OCI-LY7 (cell line): ENCODE data around the gene CLGN. TPM values are rescaled to one million over a fixed set of nuclear protein-coding genes. Genes with fewer than 3 reads are reported as not detected.

Experiments
- BruUV-seq: library from RNA; stranded (reverse); fragments of 400-500 nt; replicated peaks from 2 replicates; lab custom pipeline; 2021; lab: Mats Ljungman, UMichigan
- CTCF ChIA-PET: fragments of 300-600 bp; sonication (Branson Sonifier 250); formaldehyde crosslinking; loops from one replicate; lab custom pipeline; 2022; ENCODE audit warnings: antibody characterized with exemption; ENCODE audit not compliant: unreplicated experiment; lab: Charles Lee
- POLR2A ChIA-PET: fragments of 300-600 bp; sonication (Branson Sonifier 250); formaldehyde crosslinking; loops from one replicate; lab custom pipeline; 2022; ENCODE audit warnings: antibody characterized with exemption; lab: Charles Lee
- DNase-seq: peaks from one replicate; pipeline ENCODE4 v3.0.0-alpha.2; 2015; ENCODE audit warnings: low spot score
- H2AFZ ChIP-seq: fragments of 200-600 bp; sonication (generic), shearing (Covaris generic); 2 replicates; pipeline ENCODE4 v1.6.1; 2014; ENCODE audit warnings: mild to moderate bottlenecking, antibody characterized with exemption, low read length, moderate library complexity
- H3K27ac ChIP-seq: fragments of 200-600 bp; sonication (generic); 2 replicates; pipeline ENCODE4 v1.5.1; 2014; ENCODE audit warnings: mixed run types, low read depth, mild to moderate bottlenecking, moderate library complexity, low read length, inconsistent platforms; ENCODE audit not compliant: poor library complexity, severe bottlenecking
- H3K36me3 ChIP-seq: fragments of 200-600 bp; sonication (generic); 2 replicates; pipeline ENCODE4 v1.6.1; 2014; ENCODE audit warnings: mild to moderate bottlenecking, antibody characterized with exemption, low read length, moderate library complexity, mixed read lengths; ENCODE audit not compliant: insufficient read depth
- H3K4me1 ChIP-seq: fragments of 200-600 bp; sonication (generic); 2 replicates; pipeline ENCODE4 v1.5.1; 2014; ENCODE audit warnings: mild to moderate bottlenecking, low read length; ENCODE audit not compliant: insufficient read depth, poor library complexity, severe bottlenecking
- H3K4me2 ChIP-seq: fragments of 200-600 bp; sonication (generic); 2 replicates; pipeline ENCODE4 v1.6.1; 2014; ENCODE audit warnings: mild to moderate bottlenecking, low read length
- H3K4me3 ChIP-seq: fragments of 200-600 bp; sonication (generic); 2 replicates; pipeline ENCODE4 v1.5.1; 2014; ENCODE audit warnings: mild to moderate bottlenecking, low read depth, low read length; ENCODE audit not compliant: poor library complexity, severe bottlenecking
- H3K79me2 ChIP-seq: fragments of 200-600 bp; sonication (generic); 2 replicates; pipeline ENCODE4 v1.6.1; 2016; ENCODE audit warnings: low read depth, mild to moderate bottlenecking, low read length, moderate library complexity, mixed read lengths; ENCODE audit not compliant: insufficient read depth
- H3K9me2 ChIP-seq: fragments of 200-600 bp; sonication (generic); 2 replicates; pipeline ENCODE4 v1.6.1; 2016; ENCODE audit warnings: mild to moderate bottlenecking, low read length, mixed read lengths; ENCODE audit not compliant: insufficient read depth
- H3K9me3 ChIP-seq: fragments of 200-600 bp; sonication (generic); 2 replicates; pipeline ENCODE4 v1.6.1; 2014; ENCODE audit warnings: mild to moderate bottlenecking, mixed run types, low read length, mixed read lengths
- H4K20me1 ChIP-seq: fragments of 200-600 bp; sonication (generic); 2 replicates; pipeline ENCODE4 v1.6.1; 2014; ENCODE audit warnings: mild to moderate bottlenecking, antibody characterized with exemption, low read length, moderate library complexity, mixed read lengths; ENCODE audit not compliant: insufficient read depth
- EZH2phosphoT487 ChIP-seq: fragments of 200-600 bp; sonication (generic); IDR thresholded peaks from 2 replicates; pipeline ENCODE4 v1.6.1; 2018; ENCODE audit warnings: low read depth, borderline replicate concordance, mild to moderate bottlenecking, mixed run types, antibody characterized with exemption, low read length, moderate library complexity, mixed read lengths
- intact Hi-C: fragments of 100-400 bp; cut with micrococcal nuclease; formaldehyde crosslinking; loops from one replicate; pipeline ENCODE4 v1.10.0; 2022; ENCODE audit not compliant: unreplicated experiment
- total RNA-seq, 2 experiments: library from RNA; depleted of rRNA in 1 of 2; stranded (reverse); fragments of >200 nt in 1 of 2; shearing (Covaris generic) in 1 of 2; gene quantifications; 2 replicates each; pipeline ENCODE4 v1.2.3, GENCODE V29; 2014 to 2022
- TF ChIP-seq, protein P1 (sequence below): fragments of 200-600 bp; sonication (generic); conservative IDR thresholded peaks from 2 replicates; pipeline ENCODE4 v1.5.1; 2014; ENCODE audit warnings: mild to moderate bottlenecking, antibody characterized with exemption, low read length, moderate library complexity, mixed read lengths

Gene CLGN
- total RNA-seq, 2 experiments from 2014 or later: 1.1 to 2.5 TPM

- Histone ChIP-seq H3K4me3 (no peak overlapping the region), H3K36me3 (no peaks in the 10 kb centered on the region), H4K20me1 (no peaks in the 10 kb centered on the region), H2AFZ (no peak overlapping the region), H3K27ac (no peak overlapping the region), H3K4me1 (no peaks in the 10 kb centered on the region), H3K79me2 (no peaks in the 10 kb centered on the region), H3K9me2 (no peaks in the 10 kb centered on the region), H3K4me2 (no peak overlapping the region), H3K9me3 (no peaks in the 10 kb centered on the region)
- TF ChIP-seq, protein P1, sequence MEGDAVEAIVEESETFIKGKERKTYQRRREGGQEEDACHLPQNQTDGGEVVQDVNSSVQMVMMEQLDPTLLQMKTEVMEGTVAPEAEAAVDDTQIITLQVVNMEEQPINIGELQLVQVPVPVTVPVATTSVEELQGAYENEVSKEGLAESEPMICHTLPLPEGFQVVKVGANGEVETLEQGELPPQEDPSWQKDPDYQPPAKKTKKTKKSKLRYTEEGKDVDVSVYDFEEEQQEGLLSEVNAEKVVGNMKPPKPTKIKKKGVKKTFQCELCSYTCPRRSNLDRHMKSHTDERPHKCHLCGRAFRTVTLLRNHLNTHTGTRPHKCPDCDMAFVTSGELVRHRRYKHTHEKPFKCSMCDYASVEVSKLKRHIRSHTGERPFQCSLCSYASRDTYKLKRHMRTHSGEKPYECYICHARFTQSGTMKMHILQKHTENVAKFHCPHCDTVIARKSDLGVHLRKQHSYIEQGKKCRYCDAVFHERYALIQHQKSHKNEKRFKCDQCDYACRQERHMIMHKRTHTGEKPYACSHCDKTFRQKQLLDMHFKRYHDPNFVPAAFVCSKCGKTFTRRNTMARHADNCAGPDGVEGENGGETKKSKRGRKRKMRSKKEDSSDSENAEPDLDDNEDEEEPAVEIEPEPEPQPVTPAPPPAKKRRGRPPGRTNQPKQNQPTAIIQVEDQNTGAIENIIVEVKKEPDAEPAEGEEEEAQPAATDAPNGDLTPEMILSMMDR: no peak
- TF ChIP-seq EZH2phosphoT487: no peak
- BruUV-seq: no TSS peak
- ChIA-PET POLR2A (no interaction called here), CTCF (no interaction called here)
- intact Hi-C loops: no loop called here
- DNase-seq: no peak
Observed at GRCh38 chr4:140349816-140350215, 77.6 kb downstream of the CLGN start.

GRCh38 chr4:140346136-140346535 lies 81.3 kb downstream of the CLGN start:
- no peak overlapping the region for H3K4me3 ChIP-seq
- POLR2A ChIA-PET: no interaction called here
- H3K36me3 ChIP-seq: no peaks in the 10 kb centered on the region
- DNase-seq: no peak
- CTCF ChIA-PET: no interaction called here
- no peak overlapping the region for H2AFZ ChIP-seq
- H3K4me2 ChIP-seq: no peak overlapping the region
- no peaks in the 10 kb centered on the region for H4K20me1 ChIP-seq
- no peaks in the 10 kb centered on the region for H3K79me2 ChIP-seq
- H3K27ac ChIP-seq: no peak overlapping the region
- H3K9me3 ChIP-seq: no peaks in the 10 kb centered on the region
- no peaks in the 10 kb centered on the region for H3K9me2 ChIP-seq
- TF ChIP-seq, protein P1: no peak
- no peak for TF ChIP-seq EZH2phosphoT487
- intact Hi-C loops: no loop called here
- BruUV-seq: no TSS peak
- H3K4me1 ChIP-seq: no peaks in the 10 kb centered on the region

DNA sequence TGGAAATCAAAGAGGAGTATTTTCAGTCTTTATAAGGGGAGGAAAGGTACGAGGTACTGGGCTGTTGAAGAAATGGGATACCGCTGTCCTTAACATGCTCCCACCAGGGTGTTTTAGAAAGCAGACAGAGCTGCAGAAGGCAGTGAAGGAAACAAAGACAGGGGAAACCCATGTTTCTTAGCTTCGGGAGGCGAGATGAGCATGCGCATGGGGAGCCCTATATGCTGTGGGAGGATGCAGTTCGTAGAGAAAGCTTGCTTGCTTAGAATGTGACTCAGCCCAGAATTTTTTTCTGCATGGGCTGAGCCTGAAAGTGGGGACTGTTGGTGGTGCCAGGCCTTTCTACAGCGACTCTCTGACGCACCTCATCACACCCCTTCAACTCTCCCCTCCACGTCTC lies 82.8 kb downstream of the CLGN start:
- DNase-seq: no peak
- no peak overlapping the region for H3K27ac ChIP-seq
- H2AFZ ChIP-seq: no peak overlapping the region
- ChIA-PET CTCF (no interaction called here), POLR2A (interaction anchor here (1.0 kb wide), 1 partner anchor 14 kb away, joined by 3 read pairs; no protein-coding TSS in a partner anchor)
- H3K79me2 ChIP-seq: no peaks in the 10 kb centered on the region
- no peaks in the 10 kb centered on the region for H3K36me3 ChIP-seq
- no peak overlapping the region for H3K4me2 ChIP-seq
- TF ChIP-seq, protein P1: no peak
- TF ChIP-seq EZH2phosphoT487: no peak
- no peak overlapping the region for H3K4me3 ChIP-seq
- no peaks in the 10 kb centered on the region for H3K9me3 ChIP-seq
- H3K9me2 ChIP-seq: no peaks in the 10 kb centered on the region
- H4K20me1 ChIP-seq: no peaks in the 10 kb centered on the region
- no TSS peak for BruUV-seq
- H3K4me1 ChIP-seq: no peaks in the 10 kb centered on the region
- intact Hi-C loops: no loop called here
